Heart right ventricle (tissue), 16 donors: ENCODE data around the gene XRCC1. TPM values are rescaled to one million over a fixed set of nuclear protein-coding genes. Genes with fewer than 3 reads are reported as not detected.

Source experiments
- ATAC-seq, 8 donors: fragments of 200-7000 bp; cut with Tn5 transposase; one replicate each; pipeline ENCODE4 v1.9.1; 2020; ENCODE audit warnings: mild to moderate bottlenecking in 8 of 8, moderate library complexity in 8 of 8, moderate number of reproducible peaks in 1 of 8
- DNase-seq, 2 donors: peaks; one replicate each; pipeline ENCODE4 v3.0.0-alpha.2; 2020
- H3K27ac ChIP-seq, 10 donors: fragments of 200-600 bp; sonication (generic) in 2 of 10; one replicate each; pipeline versions ENCODE4 v1.5.0 to v1.8.0; 2020 to 2022; ENCODE audit warnings: mild to moderate bottlenecking in 3 of 10
- H3K27me3 ChIP-seq, 7 donors: fragments of 200-600 bp; one replicate each; pipeline ENCODE4 v1.8.0; 2021 to 2022; ENCODE audit warnings: mild to moderate bottlenecking in 2 of 7
- H3K36me3 ChIP-seq, 9 donors: fragments of 200-600 bp; sonication (generic) in 1 of 9; one replicate each; pipeline versions ENCODE4 v1.5.0 to v1.8.0; 2020 to 2022; ENCODE audit warnings: mild to moderate bottlenecking in 2 of 9
- H3K4me1 ChIP-seq, 9 donors: fragments of 200-600 bp; sonication (generic) in 1 of 9; one replicate each; pipeline versions ENCODE4 v1.5.0 to v1.8.0; 2020 to 2022; ENCODE audit warnings: mild to moderate bottlenecking in 4 of 9
- H3K4me3 ChIP-seq, 10 donors: fragments of 200-600 bp; sonication (generic) in 2 of 10; one replicate each; pipeline versions ENCODE4 v1.5.0 to v1.8.0; 2020 to 2022; ENCODE audit warnings: mild to moderate bottlenecking in 7 of 10, moderate library complexity in 2 of 10
- H3K9me3 ChIP-seq, 11 donors: fragments of 200-600 bp in 10 of 11; sonication (generic) in 2 of 11; one replicate each; pipeline versions ENCODE4 v1.5.0 to v1.8.0; 2013 to 2022; ENCODE audit warnings: mild to moderate bottlenecking in 2 of 11, control low read depth in 1 of 11, moderate library complexity in 1 of 11
- CTCF ChIP-seq, 9 donors: fragments of 200-600 bp; sonication (generic) in 2 of 9; IDR thresholded peaks; one replicate each; pipeline versions ENCODE4 v1.5.0 to v1.8.0; 2021 to 2022; ENCODE audit warnings: antibody characterized with exemption in 9 of 9, mild to moderate bottlenecking in 5 of 9, moderate library complexity in 1 of 9
- WGBS, 2 donors: extraction: QIAGEN DNeasy Blood & Tissue Kit; methylation state at CpG; one replicate each; pipeline ENCODE4 v1.1.7; 2013; ENCODE audit warnings: inconsistent platforms in 1 of 2; 5-methylcytosine and 5-hydroxymethylcytosine counted together
- intact Hi-C, 10 donors: fragments of 100-400 bp; cut with DNase I; formaldehyde crosslinking; loops; one replicate each; pipeline versions ENCODE4 v1.11.1 to v1.14.2; 2022
- polyA plus RNA-seq, 2 donors: library from polyadenylated mRNA; stranded (reverse); fragments of 200-250 nt; gene quantifications; one replicate each; pipeline ENCODE4 v1.2.3, GENCODE V29; 2013
- total RNA-seq, 10 donors: library from RNA; stranded (reverse); fragmentation: NEBNext Ultra II Directional in 3 of 10; extraction: Animal tissue kit (Norgen Biotek cat#: 25700) in 3 of 10; gene quantifications; one replicate each; pipeline versions ENCODE4 v1.2.1 to v1.2.4, GENCODE V29; 2021 to 2023
- donor health status: Arrhythmogenic right ventricular cardiomyopathy.
- donor health status: ischemic (EF 13 %, LVEDD 7.1; RV severe dilation, severe dysfunction).
- donor health status: healthy with polysubstance abuse.
- donor health status: DM: no; HTN: yes; CAD: no.
- donor health status: DM: no; HTN: no; CAD: no.
- donor health status: ischemic (EF 25% LVEDD 6.9; RV normal size, moderate dysfunction).
- donor health status: ischemic (EF 25% LVEDD 5.7; RV mildly dilated, moderate dysfunction).
- donor health status: healthy.
- donor health status: DM: yes; HTN: yes; CAD: no.
- donor health status: Ischemic cardiomyopathy.
- donor health status: ischemic (EF 35%, LVEDD 5.7; RV mildly dilated, moderate dysfunction).
- donor health status: nonischemic (EF 11% LVEDD 7.7; RV severe dilation, severe dysfunction).
- donor health status: DM: yes; HTN: yes; CAD: no.
- donor health status: PGD.
- donor health status: ischemic (EF 29% LVEDD 5.4; RV normal size, mild dysfunction).
- donor health status: nonischemic (EF 23%, LVEDD 6.1; RV moderate dilation, normal function).

Gene XRCC1
- total and polyA plus RNA-seq, 12 donors: 11.0 to 21.9 (median 17.7) TPM

DNA sequence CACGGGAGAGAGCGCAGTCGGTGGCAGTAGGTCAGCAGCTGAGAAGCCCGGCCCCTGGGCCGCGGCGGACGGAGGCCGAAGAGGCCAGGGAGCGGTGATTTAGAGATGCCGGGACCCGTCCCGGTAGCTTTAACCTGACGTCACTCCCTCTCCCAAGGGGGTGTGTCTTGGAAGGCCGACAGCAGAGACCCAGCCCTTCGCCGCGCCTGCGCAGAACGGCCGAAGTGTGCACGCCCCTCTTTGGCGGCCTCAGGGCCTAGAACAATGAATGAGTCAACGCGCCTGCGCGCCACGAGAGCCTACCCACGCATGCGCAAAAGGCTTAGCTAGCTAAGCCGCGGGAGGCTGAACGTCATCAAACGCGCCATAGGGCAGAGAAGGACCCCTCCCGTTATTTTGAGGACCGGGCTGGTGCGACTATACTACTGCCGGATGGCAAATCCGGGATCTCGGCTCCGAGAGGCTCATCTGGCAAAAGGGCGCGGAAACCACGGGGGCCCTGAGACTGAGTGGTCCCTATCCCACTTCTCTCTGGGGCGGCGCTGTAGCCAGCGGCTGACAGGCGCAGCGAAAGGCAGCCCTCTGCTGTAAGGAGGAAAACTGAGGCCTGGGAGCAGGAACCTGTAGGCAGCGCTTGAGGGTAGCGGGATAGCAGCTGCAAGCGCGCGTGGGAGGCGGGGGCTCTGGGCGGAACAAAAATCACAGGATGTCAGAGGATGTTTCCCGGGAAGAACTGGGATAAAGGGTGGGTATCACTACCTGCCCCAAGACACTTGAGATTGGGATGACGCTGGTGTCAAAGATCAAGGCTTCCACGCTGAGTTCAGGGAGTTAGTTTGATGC lies 20.9 kb upstream of the XRCC1 start, which contains the start of the genes IRGQ and ZNF576:
TSS of gene IRGQ (minus strand) at position 136 of the 843 bp plus-strand sequence. CDS start 796 bp downstream, outside the sequence.
TSS of gene ZNF576 (plus strand) at position 597 of the 843 bp plus-strand sequence. CDS start 514 bp downstream, outside the sequence.
- Histone ChIP-seq H3K4me3 (peak within 1 kb of the TSS; percentile 55 to 78 (median 72)), H3K27me3 (no peaks in the 10 kb centered on the region), H3K4me1 (peaks cover 16 to 46% (median 38%) of the 10 kb centered on the region in 9 donors), H3K27ac (peak within 1 kb of the TSS; percentile 94 to 99 (median 97)), H3K9me3 (no peaks in the 10 kb centered on the region), H3K36me3 (peaks cover 6 to 70% (median 30%) of the 10 kb centered on the region in 9 donors)
- ATAC-seq (peak; percentile 93 to 97 (median 94)), DNase-seq (peak; percentile 100)
- intact Hi-C loops: loop anchor here in 5 of 10 donors (1.0 to 10.0 kb wide), 5 partner anchors 21 to 64 kb away; partner anchors contain the start of genes PINLYP (in 4 of the 5), XRCC1 (in 4 of the 5), ZNF575 (in 4 of the 5) and ZNF428 (in 2 of the 5)
- 0 to 1% methylated on average over 60 of the region's 60 CpGs for WGBS, 2 donors
- peak in 2 of 9 donors; percentile 5 to 16 for TF ChIP-seq CTCF (IDR thresholded peaks at IDR 0.05)

DNA sequence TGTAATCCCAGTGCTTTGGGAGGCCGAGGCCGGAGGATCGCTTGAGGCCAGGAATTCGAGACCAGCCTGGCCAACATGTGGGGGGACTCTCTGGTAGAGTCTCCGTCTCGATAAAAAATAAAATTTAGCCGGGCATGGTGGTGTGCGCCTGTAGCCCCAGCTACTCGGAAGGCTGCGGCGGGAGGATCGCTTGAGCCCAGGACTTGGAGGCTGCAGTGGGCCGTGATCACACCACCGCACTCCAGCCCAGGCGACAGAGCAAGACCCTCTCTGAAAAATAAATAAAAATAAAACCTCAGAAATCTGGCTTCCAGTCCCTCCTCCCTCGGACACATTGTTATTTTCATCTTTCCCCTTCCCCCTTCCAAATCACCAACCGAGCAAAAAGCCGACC lies 20.3 kb upstream of the XRCC1 start:
- TF ChIP-seq CTCF (IDR thresholded peaks at IDR 0.05): no peak
- Histone ChIP-seq H3K36me3 (peaks cover 6 to 66% (median 35%) of the 10 kb centered on the region in 9 donors), H3K4me1 (peaks cover 16 to 45% (median 38%) of the 10 kb centered on the region in 9 donors), H3K9me3 (no peaks in the 10 kb centered on the region), H3K27ac (peak overlapping the region in 9 of 10 donors; percentile 57 to 99 (median 97)), H3K4me3 (peak overlapping the region; percentile 32 to 78 (median 72)), H3K27me3 (no peaks in the 10 kb centered on the region)
- DNase-seq (no peak), ATAC-seq (peak; percentile 1 to 27 (median 20))
- 1 to 2% methylated on average over 18 of the region's 18 CpGs for WGBS, 2 donors
- intact Hi-C loops: loop anchor here in 5 of 10 donors (5.0 to 10.0 kb wide), 3 partner anchors 58 to 63 kb away; partner anchors contain the start of gene ZNF575 (in 4 of the 5)

GRCh38 chr19:43594710-43595604 lies 19.6 kb upstream of the XRCC1 start:
- Histone ChIP-seq H3K4me3 (peak overlapping the region; percentile 32 to 78 (median 72)), H3K36me3 (peaks cover 6 to 66% (median 38%) of the 10 kb centered on the region in 9 donors), H3K27ac (peak overlapping the region in 9 of 10 donors; percentile 57 to 99 (median 97)), H3K9me3 (no peaks in the 10 kb centered on the region), H3K4me1 (peaks cover 16 to 45% (median 38%) of the 10 kb centered on the region in 9 donors), H3K27me3 (no peaks in the 10 kb centered on the region)
- peak in 1 of 2 donors; percentile 44 for DNase-seq
- 4% methylated on average over 64 of the region's 64 CpGs for WGBS, 2 donors
- intact Hi-C loops: loop anchor here in 6 of 10 donors (5.0 to 10.0 kb wide), 3 partner anchors 58 to 63 kb away; partner anchors contain the start of gene ZNF575 (in 4 of the 6)
- peak in 2 of 8 donors; percentile 7 for ATAC-seq
- peak in 8 of 9 donors; percentile 29 to 78 (median 53) for TF ChIP-seq CTCF (IDR thresholded peaks at IDR 0.05)
